Measurements from ENCODE around the gene PCOLCE2.

Gene PCOLCE2

GRCh38 chr3:142878649-142879300 is 10.1 kb downstream of the PCOLCE2 start:
- DNase-seq, result no peak
- Histone ChIP-seq H3K79me2 (ENCODE audit: insufficient read depth, low read length) (no peaks in the 10 kb centered on the region), H4K20me1 (ENCODE audit: insufficient read depth, low read length) (no peaks in the 10 kb centered on the region), H3K4me2 (ENCODE audit: insufficient read depth, low read length) (no peak overlapping the region), H3K4me3 (ENCODE audit: low read depth in 1 of 2, low read length in 2 of 2) (no peak overlapping the region), H3K27me3 (ENCODE audit: insufficient read depth, low read length, poor library complexity) (no peaks in the 10 kb centered on the region), H3K36me3 (ENCODE audit: insufficient read depth, low read length) (no peaks in the 10 kb centered on the region), H2AFZ (ENCODE audit: low read depth, low read length) (no peak overlapping the region), H3K4me1 (ENCODE audit: insufficient read depth, low read length) (no peaks in the 10 kb centered on the region), H3K9ac (ENCODE audit: low read depth, low read length) (no peak overlapping the region), H3K9me3 (ENCODE audit: insufficient read depth, low read length, severe bottlenecking) (no peaks in the 10 kb centered on the region), H3K27ac (ENCODE audit: low read length) (no peak overlapping the region)
- ATAC-seq (ENCODE audit: insufficient read depth, low read depth), result no peak
- TF ChIP-seq EZH2 (IDR thresholded peaks at IDR 0.05; ENCODE audit: borderline replicate concordance, low read depth, low read length, severe bottlenecking) (no peak), CTCF (IDR thresholded peaks at IDR 0.05; ENCODE audit: borderline replicate concordance, extremely low read depth, low read length, poor library complexity, severe bottlenecking) (no peak)

- H3K4me3 ChIP-seq (ENCODE audit: low read depth in 1 of 2, low read length in 2 of 2), result no peak overlapping the region
- no peaks in the 10 kb centered on the region for H3K9me3 ChIP-seq (ENCODE audit: insufficient read depth, low read length, severe bottlenecking)
- H4K20me1 ChIP-seq (ENCODE audit: insufficient read depth, low read length), result no peaks in the 10 kb centered on the region
- H3K27me3 ChIP-seq (ENCODE audit: insufficient read depth, low read length, poor library complexity), result no peaks in the 10 kb centered on the region
- H3K9ac ChIP-seq (ENCODE audit: low read depth, low read length), result no peak overlapping the region
- H2AFZ ChIP-seq (ENCODE audit: low read depth, low read length), result no peak overlapping the region
- DNase-seq (no peak), ATAC-seq (ENCODE audit: insufficient read depth, low read depth) (no peak)
- no peaks in the 10 kb centered on the region for H3K79me2 ChIP-seq (ENCODE audit: insufficient read depth, low read length)
- no peaks in the 10 kb centered on the region for H3K36me3 ChIP-seq (ENCODE audit: insufficient read depth, low read length)
- no peak overlapping the region for H3K27ac ChIP-seq (ENCODE audit: low read length)
- H3K4me2 ChIP-seq (ENCODE audit: insufficient read depth, low read length), result no peak overlapping the region
- TF ChIP-seq CTCF (IDR thresholded peaks at IDR 0.05; ENCODE audit: borderline replicate concordance, extremely low read depth, low read length, poor library complexity, severe bottlenecking) (no peak), EZH2 (IDR thresholded peaks at IDR 0.05; ENCODE audit: borderline replicate concordance, low read depth, low read length, severe bottlenecking) (no peak)
- H3K4me1 ChIP-seq (ENCODE audit: insufficient read depth, low read length), result no peaks in the 10 kb centered on the region
These were observed 12.5 kb downstream of the PCOLCE2 start for GRCh38 chr3:142876417-142876816.

- TF ChIP-seq CTCF (IDR thresholded peaks at IDR 0.05; ENCODE audit: borderline replicate concordance, extremely low read depth, low read length, poor library complexity, severe bottlenecking) (no peak), EZH2 (IDR thresholded peaks at IDR 0.05; ENCODE audit: borderline replicate concordance, low read depth, low read length, severe bottlenecking) (no peak)
- H3K27ac ChIP-seq (ENCODE audit: low read length), result no peak overlapping the region
- no peak overlapping the region for H3K9ac ChIP-seq (ENCODE audit: low read depth, low read length)
- H3K4me3 ChIP-seq (ENCODE audit: low read depth in 1 of 2, low read length in 2 of 2), result no peak overlapping the region
- ATAC-seq (ENCODE audit: insufficient read depth, low read depth) (no peak), DNase-seq (no peak)
- no peaks in the 10 kb centered on the region for H3K4me1 ChIP-seq (ENCODE audit: insufficient read depth, low read length)
- no peak overlapping the region for H3K4me2 ChIP-seq (ENCODE audit: insufficient read depth, low read length)
- H3K27me3 ChIP-seq (ENCODE audit: insufficient read depth, low read length, poor library complexity), result no peaks in the 10 kb centered on the region
- no peaks in the 10 kb centered on the region for H3K36me3 ChIP-seq (ENCODE audit: insufficient read depth, low read length)
- H4K20me1 ChIP-seq (ENCODE audit: insufficient read depth, low read length), result no peaks in the 10 kb centered on the region
- no peaks in the 10 kb centered on the region for H3K79me2 ChIP-seq (ENCODE audit: insufficient read depth, low read length)
- no peaks in the 10 kb centered on the region for H3K9me3 ChIP-seq (ENCODE audit: insufficient read depth, low read length, severe bottlenecking)
- H2AFZ ChIP-seq (ENCODE audit: low read depth, low read length), result no peak overlapping the region
These were observed 13.2 kb downstream of the PCOLCE2 start for GRCh38 chr3:142875583-142876207.
